Calu3 (cell line): ENCODE data around the gene SLC4A5. TPM values are rescaled to one million over a fixed set of nuclear protein-coding genes. Genes with fewer than 3 reads are reported as not detected.
"Not testable (repeated sequence)": the region's sequence is repeated elsewhere in the genome, so short reads cannot be mapped to it uniquely, and the experiment has no call there.

Experiments
- BruUV-seq: library from RNA; stranded (reverse); fragments of 400-500 nt; replicated peaks from 2 replicates; lab custom pipeline; 2021; lab: Mats Ljungman, UMichigan
- CTCF ChIA-PET: fragments of 300-600 bp; sonication (Branson Sonifier 250); formaldehyde crosslinking; loops from one replicate; lab custom pipeline; 2022; ENCODE audit warnings: antibody characterized with exemption; lab: Charles Lee
- DNase-seq: peaks from one replicate; pipeline ENCODE4 v3.0.0; 2022
- H3K27ac Mint-ChIP-seq: one replicate; pipeline ENCODE4 v1.8.0; 2022; ENCODE audit warnings: mixed read lengths; ENCODE audit not compliant: unreplicated experiment
- H3K27me3 Mint-ChIP-seq: one replicate; pipeline ENCODE4 v1.8.0; 2022; ENCODE audit warnings: mixed read lengths; ENCODE audit not compliant: unreplicated experiment
- H3K36me3 Mint-ChIP-seq: one replicate; pipeline ENCODE4 v1.8.0; 2022; ENCODE audit warnings: mild to moderate bottlenecking, moderate library complexity, mixed read lengths; ENCODE audit not compliant: insufficient read depth, unreplicated experiment
- H3K4me1 Mint-ChIP-seq: one replicate; pipeline ENCODE4 v1.8.0; 2022; ENCODE audit warnings: mild to moderate bottlenecking, low read depth, mixed read lengths; ENCODE audit not compliant: unreplicated experiment
- H3K4me3 Mint-ChIP-seq: one replicate; pipeline ENCODE4 v1.8.0; 2022; ENCODE audit warnings: mild to moderate bottlenecking, low read depth, moderate library complexity, mixed read lengths; ENCODE audit not compliant: unreplicated experiment
- H3K9me3 Mint-ChIP-seq: one replicate; pipeline ENCODE4 v1.8.0; 2022; ENCODE audit warnings: low read depth, mixed read lengths; ENCODE audit not compliant: unreplicated experiment
- CTCF ChIP-seq: fragments of 200-600 bp; IDR thresholded peaks from one replicate; pipeline ENCODE4 v1.8.0; 2022; ENCODE audit warnings: antibody characterized with exemption; ENCODE audit not compliant: unreplicated experiment
- intact Hi-C: fragments of 100-400 bp; cut with micrococcal nuclease; formaldehyde crosslinking; loops from one replicate; pipeline ENCODE4 v1.10.0; 2022; ENCODE audit not compliant: unreplicated experiment
- total RNA-seq: library from RNA; stranded (reverse); gene quantifications from 2 replicates; pipeline ENCODE4 v1.2.3, GENCODE V29; 2022

The SLC4A5 gene
- total RNA-seq, 1 experiment from 2014 or later = 7.0 TPM

- Mint-ChIP-seq H3K36me3 (no peaks in the 10 kb centered on the region), H3K27me3 (no peaks in the 10 kb centered on the region), H3K27ac (no peak overlapping the region), H3K4me3 (no peak overlapping the region), H3K9me3 (no peaks in the 10 kb centered on the region), H3K4me1 (no peaks in the 10 kb centered on the region)
- CTCF ChIA-PET = no interaction called here
- DNase-seq = no peak
- TF ChIP-seq CTCF = no peak
- BruUV-seq = no TSS peak
- intact Hi-C loops = no loop called here
These were observed 2.2 kb upstream of the SLC4A5 start for GRCh38 chr2:74345272-74345943.

GRCh38 chr2:74336227-74336626 is 7.0 kb downstream of the SLC4A5 start:
- BruUV-seq, H3K36me3 Mint-ChIP-seq, H3K27ac Mint-ChIP-seq, H3K4me1 Mint-ChIP-seq, DNase-seq, CTCF ChIA-PET, H3K27me3 Mint-ChIP-seq, H3K4me3 Mint-ChIP-seq, H3K9me3 Mint-ChIP-seq: not testable (repeated sequence)
- intact Hi-C loops = loop anchor here (10.0 kb wide), 1 partner anchor 199 kb away; no protein-coding TSS in a partner anchor

GRCh38 chr2:74334931-74335333 is 8.3 kb downstream of the SLC4A5 start:
- H3K9me3 Mint-ChIP-seq = no peaks in the 10 kb centered on the region
- TF ChIP-seq CTCF = peak; percentile 89
- BruUV-seq = no TSS peak
- no peaks in the 10 kb centered on the region for H3K27me3 Mint-ChIP-seq
- H3K4me1 Mint-ChIP-seq = no peaks in the 10 kb centered on the region
- no peak overlapping the region for H3K4me3 Mint-ChIP-seq
- DNase-seq = peak; percentile 83
- no peaks in the 10 kb centered on the region for H3K36me3 Mint-ChIP-seq
- CTCF ChIA-PET = interaction anchor here (0.8 to 1.2 kb wide), 8 partner anchors 8 to 511 kb away, joined by 3 to 14 read pairs (median 4); partner anchors contain the start of genes AUP1 and HTRA2
- intact Hi-C loops = loop anchor here (2.0 to 10.0 kb wide), 3 partner anchors 68 to 200 kb away; no protein-coding TSS in a partner anchor
- H3K27ac Mint-ChIP-seq = no peak overlapping the region

- no peak overlapping the region for H3K4me3 Mint-ChIP-seq
- no peaks in the 10 kb centered on the region for H3K36me3 Mint-ChIP-seq
- H3K9me3 Mint-ChIP-seq = no peaks in the 10 kb centered on the region
- CTCF ChIA-PET = interaction anchor here (0.6 to 1.2 kb wide), 6 partner anchors 58 to 510 kb away, joined by 3 to 14 read pairs (median 6); no protein-coding TSS in a partner anchor
- no peak overlapping the region for H3K27ac Mint-ChIP-seq
- BruUV-seq = no TSS peak
- no peaks in the 10 kb centered on the region for H3K4me1 Mint-ChIP-seq
- intact Hi-C loops = loop anchor here (2.0 to 10.0 kb wide), 3 partner anchors 67 to 201 kb away; no protein-coding TSS in a partner anchor
- no peaks in the 10 kb centered on the region for H3K27me3 Mint-ChIP-seq
- TF ChIP-seq CTCF = no peak
- no peak for DNase-seq
These were observed 9.2 kb downstream of the SLC4A5 start for GRCh38 chr2:74333896-74334586.
